ENCODE data around the gene KMT2A.
"Not testable (repeated sequence)": the region's sequence is repeated elsewhere in the genome, so short reads cannot be mapped to it uniquely, and the experiment has no call there.

KMT2A gene

DNA sequence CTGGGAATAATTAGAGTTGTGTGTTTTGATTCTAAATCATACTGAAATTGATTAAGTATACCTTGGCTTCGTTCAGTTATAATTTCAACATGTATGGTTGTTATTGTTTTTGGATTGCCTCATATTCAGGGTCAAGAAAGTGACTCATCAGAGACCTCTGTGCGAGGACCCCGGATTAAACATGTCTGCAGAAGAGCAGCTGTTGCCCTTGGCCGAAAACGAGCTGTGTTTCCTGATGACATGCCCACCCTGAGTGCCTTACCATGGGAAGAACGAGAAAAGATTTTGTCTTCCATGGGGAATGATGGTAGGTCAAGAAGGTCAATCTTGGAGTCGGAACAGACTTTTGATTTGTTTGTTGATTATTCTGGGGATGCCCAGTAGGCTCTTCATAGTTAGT lies 40.4 kb downstream of the KMT2A start:
- FAIRE-seq = no peak

DNA sequence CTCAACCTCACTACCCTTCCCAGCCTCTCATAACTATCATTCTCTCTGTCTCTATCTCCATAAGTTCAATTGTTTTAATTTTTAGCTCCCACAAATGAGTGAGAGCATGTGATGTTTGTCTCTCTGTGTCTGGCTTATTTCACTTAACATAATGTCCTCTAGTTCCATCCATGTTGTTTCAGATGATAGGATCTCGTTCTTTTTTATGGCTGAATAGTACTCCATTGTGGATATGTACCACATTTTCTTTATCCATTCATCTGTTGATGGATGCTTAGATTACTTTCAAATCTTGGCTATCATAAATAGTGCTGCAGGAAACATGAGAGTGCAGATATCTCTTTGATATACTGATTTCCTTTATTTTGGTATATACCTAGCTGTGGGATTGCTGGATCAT lies 44.9 kb downstream of the KMT2A start:
- FAIRE-seq; DNase-seq (ENCODE audit: extremely low spot score, insufficient read length, low read depth): not testable (repeated sequence)

More for the DNA sequence above, 40.4 kb downstream of the KMT2A start:
- no peak for DNase-seq (ENCODE audit: extremely low spot score, insufficient read length, low read depth)

DNA sequence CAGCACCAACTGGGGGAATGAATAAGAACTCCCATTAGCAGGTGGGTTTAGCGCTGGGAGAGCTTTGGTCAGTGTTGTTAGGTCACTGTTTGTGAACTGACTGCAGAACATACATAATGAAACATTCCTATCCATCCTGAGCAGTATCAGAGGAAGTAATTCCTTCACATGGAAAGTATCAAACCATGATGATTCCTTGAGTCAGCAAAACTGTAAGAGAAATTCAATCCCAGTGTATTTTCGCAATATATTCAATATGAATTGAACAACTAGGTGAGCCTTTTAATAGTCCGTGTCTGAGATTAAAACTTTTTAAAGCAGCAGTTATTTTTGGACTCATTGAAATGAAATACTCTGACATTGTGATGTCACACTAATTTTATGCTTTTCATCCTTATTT lies 48.1 kb downstream of the KMT2A start:
- DNase-seq (ENCODE audit: extremely low spot score, insufficient read length, low read depth) = no peak
- FAIRE-seq = no peak

DNA sequence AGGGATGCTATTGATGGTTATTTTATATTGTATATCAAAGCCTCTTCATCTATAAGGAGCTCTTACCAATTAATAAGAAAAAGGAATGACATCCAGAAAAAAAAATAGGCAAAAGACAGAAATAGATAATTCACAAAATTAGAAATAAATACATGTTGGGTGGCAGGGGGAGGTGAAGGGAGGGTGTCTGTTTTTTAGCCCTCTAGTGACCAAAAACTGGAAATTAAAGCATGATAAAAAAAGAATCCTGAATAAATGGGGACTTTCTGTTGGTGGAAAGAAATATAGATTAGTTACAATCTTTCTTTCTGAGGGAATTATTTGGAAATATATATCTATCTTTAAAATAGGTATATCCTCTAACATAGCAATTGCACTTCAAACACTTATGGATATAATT lies 49.0 kb downstream of the KMT2A start:
- FAIRE-seq (no peak), DNase-seq (ENCODE audit: extremely low spot score, insufficient read length, low read depth) (no peak)

DNA sequence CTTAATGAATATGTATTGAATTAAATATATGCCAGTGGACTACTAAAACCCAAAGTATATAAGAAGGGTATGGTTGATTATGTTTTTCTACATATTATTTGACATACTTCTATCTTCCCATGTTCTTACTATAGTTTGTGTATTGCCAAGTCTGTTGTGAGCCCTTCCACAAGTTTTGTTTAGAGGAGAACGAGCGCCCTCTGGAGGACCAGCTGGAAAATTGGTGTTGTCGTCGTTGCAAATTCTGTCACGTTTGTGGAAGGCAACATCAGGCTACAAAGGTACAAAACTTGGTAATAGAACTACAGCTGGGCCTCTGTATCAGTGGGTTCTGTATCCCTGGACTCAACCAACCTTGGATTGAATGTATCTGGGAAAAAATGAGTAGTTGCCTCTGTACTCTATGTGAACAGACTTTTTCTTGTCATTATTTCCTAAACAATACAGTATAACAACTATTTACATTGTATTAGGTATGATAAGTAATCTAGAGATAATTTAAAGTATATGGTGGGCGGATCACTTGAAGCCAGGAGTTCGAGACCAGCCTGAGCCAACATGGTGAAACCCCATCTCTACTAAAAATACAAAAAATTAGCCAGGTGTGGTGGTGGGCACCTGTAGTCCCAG lies 52.3 kb downstream of the KMT2A start:
- DNase-seq (ENCODE audit: extremely low spot score, insufficient read length, low read depth) (peak; percentile 47), FAIRE-seq (peak; percentile 90)

DNA sequence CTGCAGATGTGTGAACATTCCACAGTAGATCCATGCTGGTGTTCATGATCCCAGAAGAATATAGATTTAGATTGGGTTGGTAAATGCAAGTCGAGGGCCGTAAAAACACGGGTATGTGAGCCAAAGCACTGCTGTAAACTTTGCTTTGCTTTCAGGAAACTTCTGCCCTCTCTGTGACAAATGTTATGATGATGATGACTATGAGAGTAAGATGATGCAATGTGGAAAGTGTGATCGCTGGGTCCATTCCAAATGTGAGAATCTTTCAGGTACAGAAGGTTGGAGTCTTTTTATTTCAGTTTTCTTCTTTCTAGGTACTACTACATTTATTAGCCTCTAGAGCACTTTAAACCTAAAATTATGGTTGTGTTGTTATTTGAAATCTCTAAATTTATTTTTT lies 54.7 kb downstream of the KMT2A start:
- no peak for DNase-seq (ENCODE audit: extremely low spot score, insufficient read length, low read depth)
- no peak for FAIRE-seq

DNA sequence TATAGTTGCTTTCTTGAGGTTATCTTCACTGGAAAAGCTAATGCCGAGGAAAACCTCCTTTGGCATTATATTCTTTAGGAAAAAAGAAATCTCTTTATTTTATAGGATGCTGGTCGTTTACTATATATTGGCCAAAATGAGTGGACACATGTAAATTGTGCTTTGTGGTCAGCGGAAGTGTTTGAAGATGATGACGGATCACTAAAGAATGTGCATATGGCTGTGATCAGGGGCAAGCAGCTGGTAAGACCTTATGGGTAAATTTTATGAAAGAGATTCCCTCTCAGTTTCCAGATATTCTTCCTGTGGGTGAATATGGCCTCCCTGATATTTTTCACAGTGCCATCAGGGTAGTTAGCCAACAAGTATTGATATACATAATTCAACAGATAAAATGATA lies 61.5 kb downstream of the KMT2A start:
- FAIRE-seq = no peak
- DNase-seq (ENCODE audit: extremely low spot score, insufficient read length, low read depth) = no peak

DNA sequence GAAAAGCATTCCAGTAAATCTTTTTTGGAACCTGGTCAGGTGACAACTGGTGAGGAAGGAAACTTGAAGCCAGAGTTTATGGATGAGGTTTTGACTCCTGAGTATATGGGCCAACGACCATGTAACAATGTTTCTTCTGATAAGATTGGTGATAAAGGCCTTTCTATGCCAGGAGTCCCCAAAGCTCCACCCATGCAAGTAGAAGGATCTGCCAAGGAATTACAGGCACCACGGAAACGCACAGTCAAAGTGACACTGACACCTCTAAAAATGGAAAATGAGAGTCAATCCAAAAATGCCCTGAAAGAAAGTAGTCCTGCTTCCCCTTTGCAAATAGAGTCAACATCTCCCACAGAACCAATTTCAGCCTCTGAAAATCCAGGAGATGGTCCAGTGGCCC lies 66.9 kb downstream of the KMT2A start:
- DNase-seq (ENCODE audit: extremely low spot score, insufficient read length, low read depth) = no peak
- no peak for FAIRE-seq

DNA sequence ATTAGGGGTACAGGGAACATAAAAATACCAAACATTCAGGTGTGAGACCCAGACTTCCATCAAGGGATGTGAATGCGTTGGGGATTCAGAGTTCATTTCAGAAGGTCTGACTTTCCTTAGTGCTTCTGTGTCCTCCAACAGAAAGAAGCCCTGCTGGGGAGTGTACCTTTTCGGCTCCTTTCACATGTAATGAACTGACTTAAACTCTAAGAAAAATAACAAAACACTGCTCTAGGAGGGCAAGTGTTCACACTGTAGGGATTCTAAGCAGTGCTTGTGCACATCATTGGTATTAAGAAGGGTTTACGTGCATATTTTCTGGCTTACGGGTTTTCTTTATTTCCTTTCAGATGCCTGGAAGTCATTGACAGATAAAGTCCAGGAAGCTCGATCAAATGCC lies 75.3 kb downstream of the KMT2A start:
- DNase-seq (ENCODE audit: extremely low spot score, insufficient read length, low read depth) (no peak), FAIRE-seq (no peak)

DNA sequence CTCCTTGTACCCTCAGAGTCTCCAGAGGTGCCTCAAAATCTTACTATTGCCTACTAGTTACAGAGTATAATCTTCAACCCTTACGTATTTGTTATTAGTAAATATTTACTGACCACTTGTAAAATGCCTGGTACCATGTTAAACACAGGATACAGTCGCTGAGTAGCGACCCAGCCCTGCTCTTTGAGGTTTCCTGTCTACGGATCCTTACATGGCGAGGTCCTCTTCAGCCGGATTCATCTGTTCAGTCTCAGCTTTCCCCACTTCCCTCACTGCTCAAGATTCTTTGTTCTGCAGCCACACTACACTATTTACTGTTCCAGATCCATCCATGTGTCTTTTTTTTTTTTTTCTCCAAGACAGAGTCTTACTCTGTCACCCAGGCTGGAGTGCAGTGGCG lies 77.8 kb downstream of the KMT2A start:
- DNase-seq (ENCODE audit: extremely low spot score, insufficient read length, low read depth) (no peak), FAIRE-seq (no peak)

DNA sequence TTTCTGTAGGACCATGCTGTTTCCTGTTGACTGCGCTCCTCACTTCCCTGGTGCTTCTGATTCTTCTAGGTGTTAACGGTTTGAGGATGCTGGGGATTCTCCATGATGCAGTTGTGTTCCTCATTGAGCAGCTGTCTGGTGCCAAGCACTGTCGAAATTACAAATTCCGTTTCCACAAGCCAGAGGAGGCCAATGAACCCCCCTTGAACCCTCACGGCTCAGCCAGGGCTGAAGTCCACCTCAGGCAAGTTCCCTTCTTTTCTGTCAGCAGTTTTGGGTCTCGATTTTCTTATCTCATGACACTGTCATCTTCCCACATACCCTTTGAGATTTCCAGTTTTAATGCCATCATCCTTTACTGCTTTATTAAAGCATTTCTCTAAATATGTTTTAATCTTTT lies 83.3 kb downstream of the KMT2A start:
- DNase-seq (ENCODE audit: extremely low spot score, insufficient read length, low read depth) (no peak), FAIRE-seq (no peak)

DNA sequence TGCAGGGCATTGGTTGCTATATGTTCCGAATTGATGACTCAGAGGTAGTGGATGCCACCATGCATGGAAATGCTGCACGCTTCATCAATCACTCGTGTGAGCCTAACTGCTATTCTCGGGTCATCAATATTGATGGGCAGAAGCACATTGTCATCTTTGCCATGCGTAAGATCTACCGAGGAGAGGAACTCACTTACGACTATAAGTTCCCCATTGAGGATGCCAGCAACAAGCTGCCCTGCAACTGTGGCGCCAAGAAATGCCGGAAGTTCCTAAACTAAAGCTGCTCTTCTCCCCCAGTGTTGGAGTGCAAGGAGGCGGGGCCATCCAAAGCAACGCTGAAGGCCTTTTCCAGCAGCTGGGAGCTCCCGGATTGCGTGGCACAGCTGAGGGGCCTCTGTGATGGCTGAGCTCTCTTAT lies 85.6 kb downstream of the KMT2A start:
- peak; percentile 38 for FAIRE-seq
- no peak for DNase-seq (ENCODE audit: extremely low spot score, insufficient read length, low read depth)

DNA sequence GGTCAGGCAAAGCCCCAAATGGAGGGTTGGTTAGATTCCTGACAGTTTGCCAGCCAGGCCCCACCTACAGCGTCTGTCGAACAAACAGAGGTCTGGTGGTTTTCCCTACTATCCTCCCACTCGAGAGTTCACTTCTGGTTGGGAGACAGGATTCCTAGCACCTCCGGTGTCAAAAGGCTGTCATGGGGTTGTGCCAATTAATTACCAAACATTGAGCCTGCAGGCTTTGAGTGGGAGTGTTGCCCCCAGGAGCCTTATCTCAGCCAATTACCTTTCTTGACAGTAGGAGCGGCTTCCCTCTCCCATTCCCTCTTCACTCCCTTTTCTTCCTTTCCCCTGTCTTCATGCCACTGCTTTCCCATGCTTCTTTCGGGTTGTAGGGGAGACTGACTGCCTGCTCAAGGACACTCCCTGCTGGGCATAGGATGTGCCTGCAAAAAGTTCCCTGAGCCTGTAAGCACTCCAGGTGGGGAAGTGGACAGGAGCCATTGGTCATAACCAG lies 86.3 kb downstream of the KMT2A start:
- FAIRE-seq (no peak), DNase-seq (ENCODE audit: extremely low spot score, insufficient read length, low read depth) (no peak)

DNA sequence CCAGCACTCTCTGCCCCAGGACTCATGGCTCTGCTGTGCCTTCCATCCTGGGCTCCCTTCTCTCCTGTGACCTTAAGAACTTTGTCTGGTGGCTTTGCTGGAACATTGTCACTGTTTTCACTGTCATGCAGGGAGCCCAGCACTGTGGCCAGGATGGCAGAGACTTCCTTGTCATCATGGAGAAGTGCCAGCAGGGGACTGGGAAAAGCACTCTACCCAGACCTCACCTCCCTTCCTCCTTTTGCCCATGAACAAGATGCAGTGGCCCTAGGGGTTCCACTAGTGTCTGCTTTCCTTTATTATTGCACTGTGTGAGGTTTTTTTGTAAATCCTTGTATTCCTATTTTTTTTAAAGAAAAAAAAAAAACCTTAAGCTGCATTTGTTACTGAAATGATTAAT lies 88.1 kb downstream of the KMT2A start:
- DNase-seq (ENCODE audit: extremely low spot score, insufficient read length, low read depth) = no peak
- no peak for FAIRE-seq

DNA sequence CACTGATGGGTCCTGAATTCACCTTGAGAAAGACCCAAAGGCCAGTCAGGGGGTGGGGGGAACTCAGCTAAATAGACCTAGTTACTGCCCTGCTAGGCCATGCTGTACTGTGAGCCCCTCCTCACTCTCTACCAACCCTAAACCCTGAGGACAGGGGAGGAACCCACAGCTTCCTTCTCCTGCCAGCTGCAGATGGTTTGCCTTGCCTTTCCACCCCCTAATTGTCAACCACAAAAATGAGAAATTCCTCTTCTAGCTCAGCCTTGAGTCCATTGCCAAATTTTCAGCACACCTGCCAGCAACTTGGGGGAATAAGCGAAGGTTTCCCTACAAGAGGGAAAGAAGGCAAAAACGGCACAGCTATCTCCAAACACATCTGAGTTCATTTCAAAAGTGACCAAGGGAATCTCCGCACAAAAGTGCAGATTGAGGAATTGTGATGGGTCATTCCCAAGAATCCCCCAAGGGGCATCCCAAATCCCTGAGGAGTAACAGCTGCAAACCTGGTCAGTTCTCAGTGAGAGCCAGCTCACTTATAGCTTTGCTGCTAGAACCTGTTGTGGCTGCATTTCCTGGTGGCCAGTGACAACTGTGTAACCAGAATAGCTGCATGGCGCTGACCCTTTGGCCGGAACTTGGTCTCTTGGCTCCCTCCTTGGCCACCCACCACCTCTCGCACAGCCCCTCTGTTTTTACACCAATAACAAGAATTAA lies 88.6 kb downstream of the KMT2A start:
- DNase-seq (ENCODE audit: extremely low spot score, insufficient read length, low read depth) (no peak), FAIRE-seq (no peak)

DNA sequence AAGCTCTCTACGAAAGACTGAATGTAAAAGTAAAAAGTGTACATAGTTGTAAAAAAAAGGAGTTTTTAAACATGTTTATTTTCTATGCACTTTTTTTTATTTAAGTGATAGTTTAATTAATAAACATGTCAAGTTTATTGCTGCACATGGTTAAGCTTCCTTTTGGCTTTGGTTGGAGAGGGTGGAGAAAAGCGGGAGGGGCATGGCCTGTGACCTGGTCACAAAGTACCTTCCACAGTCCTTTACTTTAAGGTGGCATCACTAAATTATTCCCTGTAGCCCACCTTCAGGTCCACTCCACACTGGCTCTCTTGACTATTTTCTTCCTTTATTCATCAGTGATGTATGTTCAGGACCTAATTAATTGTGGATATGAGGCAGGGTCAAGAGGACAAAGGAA lies 90.4 kb downstream of the KMT2A start:
- FAIRE-seq (no peak), DNase-seq (ENCODE audit: extremely low spot score, insufficient read length, low read depth) (no peak)

DNA sequence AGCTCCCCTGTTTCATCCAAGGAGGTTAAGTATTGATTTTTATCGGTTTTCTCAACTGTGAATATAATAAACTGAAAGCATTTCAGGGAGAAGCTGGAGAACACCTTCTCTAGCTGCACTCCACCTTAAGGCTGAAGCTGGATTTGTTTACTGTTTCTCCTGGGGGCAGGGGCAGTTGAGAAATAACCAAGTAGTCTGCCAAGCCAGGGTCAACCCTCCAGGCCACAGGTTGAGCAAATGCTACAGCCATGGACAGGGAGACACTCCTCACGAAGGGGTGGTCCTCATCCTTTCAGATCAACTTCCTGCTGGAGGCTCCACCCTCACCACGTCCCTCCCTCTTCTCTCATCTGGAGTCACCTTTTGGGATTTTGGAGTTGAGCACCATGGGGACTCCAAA lies 90.8 kb downstream of the KMT2A start, which contains the start of gene TTC36:
TSS of gene TTC36 (plus strand) at position 366 of the 400 bp plus-strand sequence. CDS start at position 387, 21 bp downstream.
- DNase-seq (ENCODE audit: extremely low spot score, insufficient read length, low read depth) = no peak
- no peak for FAIRE-seq

DNA sequence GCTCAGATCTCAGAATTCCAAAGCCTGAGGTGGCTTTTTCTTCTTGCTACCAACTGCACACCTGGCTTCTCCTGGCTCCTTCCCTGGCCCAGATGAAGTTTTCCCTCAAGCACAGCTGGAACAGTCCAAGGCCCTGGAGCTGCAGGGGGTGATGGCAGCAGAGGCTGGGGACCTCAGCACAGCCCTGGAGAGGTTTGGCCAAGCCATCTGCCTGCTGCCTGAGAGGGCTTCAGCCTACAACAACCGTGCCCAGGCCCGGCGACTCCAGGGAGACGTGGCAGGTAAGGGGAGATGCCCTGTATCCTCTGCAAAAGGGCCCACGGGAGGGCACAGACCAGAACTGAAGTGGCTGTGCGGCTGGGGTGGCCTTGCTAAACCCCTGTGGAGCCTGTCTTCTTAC lies 92.2 kb downstream of the KMT2A start:
- DNase-seq (ENCODE audit: extremely low spot score, insufficient read length, low read depth) (no peak), FAIRE-seq (no peak)

DNA sequence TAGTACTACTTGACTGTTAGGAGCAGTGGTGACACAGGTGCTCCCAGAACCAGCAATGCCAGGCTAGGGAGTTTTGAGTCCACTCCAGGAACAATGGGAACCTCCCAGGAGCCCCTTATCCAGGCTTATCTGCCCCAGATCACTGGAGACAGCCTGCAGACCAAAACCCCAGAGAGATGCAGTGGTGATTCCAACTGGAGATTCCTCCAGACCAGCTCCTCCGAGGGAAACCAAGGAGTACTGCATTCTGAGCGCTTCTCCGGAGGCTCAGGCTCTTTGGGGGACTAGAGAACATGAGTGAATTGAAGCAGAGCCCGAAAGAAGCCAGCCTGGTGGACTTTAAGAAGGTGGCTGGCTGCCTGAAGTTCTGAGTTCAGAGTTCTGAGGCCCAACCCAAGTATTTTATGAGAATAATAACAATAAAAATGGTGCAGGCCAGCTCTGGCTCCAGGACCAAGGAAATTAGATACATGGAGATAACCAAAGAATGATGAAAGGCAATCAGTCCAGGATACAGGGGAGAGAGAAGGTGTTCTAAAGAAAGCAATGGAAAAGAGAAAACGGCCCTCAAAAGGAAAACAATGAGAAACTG lies 93.4 kb downstream of the KMT2A start:
- no peak for DNase-seq (ENCODE audit: extremely low spot score, insufficient read length, low read depth)
- FAIRE-seq = no peak

DNA sequence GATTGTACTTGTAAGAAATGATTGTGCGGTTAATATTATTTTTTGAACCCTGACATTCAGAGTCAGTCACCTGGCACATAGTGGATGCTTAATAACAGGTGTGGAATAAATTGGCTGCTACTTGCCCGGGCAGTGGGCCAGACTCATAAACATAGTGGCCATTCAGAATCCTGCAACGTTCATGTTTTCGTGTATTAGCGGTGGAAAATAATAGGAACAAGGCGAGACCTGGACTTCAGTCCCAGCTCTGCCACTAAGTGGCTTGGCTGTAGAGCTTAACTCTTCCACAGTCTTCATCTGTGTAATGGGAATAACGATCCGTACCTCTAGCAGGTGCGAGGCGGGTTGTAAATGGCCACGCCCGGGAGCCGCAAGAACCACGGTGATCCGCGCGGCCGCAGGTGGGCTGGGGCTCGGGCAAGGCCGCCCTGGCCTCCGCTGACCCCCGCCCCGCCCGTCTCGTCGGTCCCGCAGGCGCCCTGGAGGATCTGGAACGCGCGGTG lies 93.9 kb downstream of the KMT2A start:
- no peak for FAIRE-seq
- no peak for DNase-seq (ENCODE audit: extremely low spot score, insufficient read length, low read depth)
